Brain microvascular endothelial cell (primary cell): ENCODE results near the gene TSPEAR.

Experiments
- DNase-seq: peaks from one replicate; pipeline ENCODE4 v3.0.0-alpha.2; 2020
- H3K27ac ChIP-seq: fragments of 250-450 bp; sonication (Bioruptor Pico); 2 replicates; pipeline ENCODE4 v1.5.1; 2020; ENCODE audit warnings: mild to moderate bottlenecking, moderate library complexity
- H3K27me3 ChIP-seq: fragments of 250-450 bp; sonication (Bioruptor Pico); replicated peaks from 2 replicates; pipeline ENCODE4 v1.5.1; 2020; ENCODE audit warnings: mild to moderate bottlenecking
- H3K36me3 ChIP-seq: fragments of 250-450 bp; sonication (Bioruptor Pico); replicated peaks from 2 replicates; pipeline ENCODE4 v1.5.1; 2020; ENCODE audit warnings: mild to moderate bottlenecking
- H3K4me3 ChIP-seq: 2 replicates; pipeline ENCODE4 v1.5.1; 2011; ENCODE audit warnings: low read depth, mild to moderate bottlenecking, control low read depth, low read length, moderate library complexity
- CTCF ChIP-seq: IDR thresholded peaks from 2 replicates; pipeline ENCODE4 v1.5.1; 2011; ENCODE audit warnings: low read depth, mild to moderate bottlenecking, moderate library complexity, low read length, control low read depth, inconsistent platforms; ENCODE audit errors: missing control alignments
- in situ Hi-C: cut with HindIII; loops from 2 replicates; pipeline ENCODE4 v1.10.0; 2017; ENCODE audit warnings: low sequenced_read_pairs, low pct_ligation_motif_present

TSPEAR gene

GRCh38 chr21:44748621-44749020, 37.2 kb upstream of the TSPEAR start:
- Histone ChIP-seq H3K4me3 (no peak overlapping the region), H3K36me3 (no peaks in the 10 kb centered on the region), H3K27ac (no peak overlapping the region), H3K27me3 (peaks cover 9% of the 10 kb centered on the region)
- in situ Hi-C loops: no loop called here
- DNase-seq: no peak
- no peak for TF ChIP-seq CTCF

- peaks cover 5% of the 10 kb centered on the region for H3K27me3 ChIP-seq
- no peak overlapping the region for H3K27ac ChIP-seq
- no peak overlapping the region for H3K4me3 ChIP-seq
- in situ Hi-C loops: no loop called here
- no peak for DNase-seq
- H3K36me3 ChIP-seq: no peaks in the 10 kb centered on the region
- TF ChIP-seq CTCF: peak; percentile 43
Measured at GRCh38 chr21:44742418-44743153, 31.2 kb upstream of the TSPEAR start.

GRCh38 chr21:44741921-44742320, 30.5 kb upstream of the TSPEAR start:
- no peaks in the 10 kb centered on the region for H3K36me3 ChIP-seq
- DNase-seq: no peak
- H3K4me3 ChIP-seq: no peak overlapping the region
- peaks cover 5% of the 10 kb centered on the region for H3K27me3 ChIP-seq
- H3K27ac ChIP-seq: no peak overlapping the region
- TF ChIP-seq CTCF: no peak
- in situ Hi-C loops: no loop called here

- Histone ChIP-seq H3K36me3 (no peaks in the 10 kb centered on the region), H3K27ac (no peak overlapping the region), H3K4me3 (no peak overlapping the region), H3K27me3 (peaks cover 2% of the 10 kb centered on the region)
- in situ Hi-C loops: no loop called here
- no peak for TF ChIP-seq CTCF
- no peak for DNase-seq
Measured at GRCh38 chr21:44740742-44741141, 29.4 kb upstream of the TSPEAR start.

GRCh38 chr21:44739316-44739715, 27.9 kb upstream of the TSPEAR start:
- no peaks in the 10 kb centered on the region for H3K36me3 ChIP-seq
- H3K27me3 ChIP-seq: peaks cover 2% of the 10 kb centered on the region
- H3K27ac ChIP-seq: no peak overlapping the region
- in situ Hi-C loops: no loop called here
- no peak overlapping the region for H3K4me3 ChIP-seq
- DNase-seq: no peak
- no peak for TF ChIP-seq CTCF

- no peak overlapping the region for H3K4me3 ChIP-seq
- in situ Hi-C loops: no loop called here
- H3K27me3 ChIP-seq: peaks cover under 1% of the 10 kb centered on the region
- H3K36me3 ChIP-seq: no peaks in the 10 kb centered on the region
- H3K27ac ChIP-seq: no peak overlapping the region
- no peak for DNase-seq
- TF ChIP-seq CTCF: no peak
Measured at GRCh38 chr21:44738621-44739020, 27.2 kb upstream of the TSPEAR start.
